PC-9 (cell line): Measurements from ENCODE around the gene TCTA. TPM values are rescaled to one million over a fixed set of nuclear protein-coding genes. Genes with fewer than 3 reads are reported as not detected.

ENCODE experiments used
- BruUV-seq: library from RNA; stranded (reverse); fragments of 400-500 nt; replicated peaks from 2 replicates; lab custom pipeline; 2021; lab: Mats Ljungman, UMichigan
- CTCF ChIA-PET: fragments of 300-600 bp; sonication (Branson Sonifier 250); formaldehyde crosslinking; loops from one replicate; lab custom pipeline; 2022; ENCODE audit warnings: antibody characterized with exemption; lab: Charles Lee
- POLR2A ChIA-PET: fragments of 300-600 bp; sonication (Branson Sonifier 250); formaldehyde crosslinking; loops from one replicate; lab custom pipeline; 2022; ENCODE audit warnings: antibody characterized with exemption; ENCODE audit not compliant: unreplicated experiment; lab: Charles Lee
- DNase-seq, 2 experiments: peaks; one replicate each; pipeline versions ENCODE4 v3.0.0 to v3.0.0-alpha.2; 2015 to 2022; ENCODE audit warnings: mixed read lengths in 1 of 2
- H2AFZ ChIP-seq: fragments of 200-600 bp; sonication (generic); 2 replicates; pipeline ENCODE4 v1.8.1; 2017; ENCODE audit warnings: antibody characterized with exemption
- H3F3A ChIP-seq: fragments of 200-600 bp; sonication (generic); 2 replicates; pipeline ENCODE4 v1.8.1; 2017; ENCODE audit warnings: antibody characterized with exemption, mild to moderate bottlenecking, low read depth; ENCODE audit not compliant: insufficient read depth
- H3K27ac ChIP-seq: fragments of 200-600 bp; sonication (generic); 2 replicates; pipeline ENCODE4 v1.6.1; 2016; ENCODE audit warnings: mixed run types
- H3K27me3 ChIP-seq: fragments of 200-600 bp; sonication (generic); 2 replicates; pipeline ENCODE4 v1.6.1; 2016; ENCODE audit warnings: low read depth, mixed run types; ENCODE audit not compliant: insufficient read depth
- H3K36me3 ChIP-seq: fragments of 200-600 bp; sonication (generic); 2 replicates; pipeline ENCODE4 v1.6.1; 2016; ENCODE audit warnings: low read depth, mixed run types
- H3K4me1 ChIP-seq: fragments of 200-600 bp; sonication (generic); replicated peaks from 2 replicates; pipeline ENCODE4 v1.6.1; 2016; ENCODE audit warnings: mixed run types; ENCODE audit not compliant: insufficient read depth
- H3K4me2 ChIP-seq: fragments of 200-600 bp; sonication (generic); 2 replicates; pipeline ENCODE4 v1.6.1; 2017; ENCODE audit warnings: mixed run types
- H3K4me3 ChIP-seq: fragments of 200-600 bp; sonication (generic); 2 replicates; pipeline ENCODE4 v1.6.1; 2016; ENCODE audit warnings: mixed run types
- H3K79me2 ChIP-seq: fragments of 200-600 bp; sonication (generic); 2 replicates; pipeline ENCODE4 v1.6.1; 2017; ENCODE audit warnings: low read depth, mixed run types
- H3K9me2 ChIP-seq: fragments of 200-600 bp; sonication (generic); 2 replicates; pipeline ENCODE4 v1.8.1; 2017; ENCODE audit warnings: mild to moderate bottlenecking; ENCODE audit not compliant: insufficient read depth
- H3K9me3 ChIP-seq: fragments of 200-600 bp; sonication (generic); 2 replicates; pipeline ENCODE4 v1.8.1; 2016; ENCODE audit warnings: low read depth; ENCODE audit not compliant: insufficient read depth
- H4K20me1 ChIP-seq: fragments of 200-600 bp; sonication (generic); 2 replicates; pipeline ENCODE4 v1.8.1; 2017; ENCODE audit not compliant: insufficient read depth
- EZH2 ChIP-seq: fragments of 200-600 bp; sonication (generic); IDR thresholded peaks from 2 replicates; pipeline ENCODE4 v1.8.0; 2017; ENCODE audit warnings: antibody characterized with exemption, low read depth
- intact Hi-C: fragments of 100-400 bp; cut with micrococcal nuclease; formaldehyde crosslinking; loops from one replicate; pipeline ENCODE4 v1.10.0; 2022; ENCODE audit not compliant: unreplicated experiment
- total RNA-seq: library from RNA; stranded (reverse); gene quantifications from 2 replicates; pipeline ENCODE4 v1.2.3, GENCODE V29; 2021
- TF ChIP-seq, protein P1 (sequence below): fragments of 200-600 bp; sonication (generic); conservative IDR thresholded peaks from 2 replicates; pipeline ENCODE4 v1.6.1; 2017; ENCODE audit warnings: mixed run types, antibody characterized with exemption, mild to moderate bottlenecking, moderate library complexity

The TCTA gene
- total RNA-seq, 1 experiment from 2014 or later, result 17.2 TPM

DNA sequence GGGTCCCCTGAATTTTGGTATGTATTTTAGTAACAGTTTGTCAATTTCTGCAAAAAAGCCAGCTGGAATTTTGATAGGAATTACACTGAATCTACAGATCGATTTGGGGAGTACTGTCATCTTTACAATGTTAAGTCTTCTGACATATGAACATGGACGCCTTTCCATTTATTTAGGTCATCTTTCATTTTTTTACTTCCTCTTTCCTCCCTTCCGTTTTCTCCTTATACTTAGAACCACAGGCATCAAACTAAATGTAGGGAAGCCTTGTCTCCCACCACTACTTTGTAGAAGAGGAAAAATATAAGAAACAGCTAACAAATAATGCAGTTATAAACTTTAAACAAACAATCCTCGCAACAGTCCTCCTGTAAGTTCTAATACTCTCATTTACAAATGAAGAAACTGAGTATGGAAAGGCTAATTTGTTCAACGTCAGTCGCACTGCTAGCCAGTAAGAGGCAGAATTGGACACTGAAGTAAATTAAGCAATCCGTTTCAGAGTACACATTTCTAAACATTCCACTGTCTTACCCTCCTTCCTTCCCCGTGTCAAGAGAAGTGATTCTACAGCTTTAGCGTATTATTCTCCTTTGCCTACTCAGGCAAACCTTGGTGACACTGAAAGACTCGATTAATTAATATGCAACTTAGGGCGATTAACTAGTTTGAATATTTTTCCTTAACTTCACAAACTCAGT, 26.0 kb upstream of the TCTA start:
- ChIA-PET POLR2A (no interaction called here), CTCF (no interaction called here)
- Histone ChIP-seq H3K27ac (no peak overlapping the region), H3K36me3 (no peaks in the 10 kb centered on the region), H3K4me2 (no peak overlapping the region), H3K4me1 (no peaks in the 10 kb centered on the region), H3K79me2 (peaks cover 97% of the 10 kb centered on the region), H4K20me1 (peaks cover 65% of the 10 kb centered on the region), H3F3A (peaks cover 6% of the 10 kb centered on the region; the same call in 1 of the 2 replicates), H3K9me3 (no peaks in the 10 kb centered on the region), H3K9me2 (no peaks in the 10 kb centered on the region), H3K4me3 (no peak overlapping the region), H2AFZ (no peak overlapping the region), H3K27me3 (no peaks in the 10 kb centered on the region)
- intact Hi-C loops, result no loop called here
- no TSS peak for BruUV-seq
- no peak for DNase-seq
- no peak for TF ChIP-seq EZH2
- TF ChIP-seq, protein P1, sequence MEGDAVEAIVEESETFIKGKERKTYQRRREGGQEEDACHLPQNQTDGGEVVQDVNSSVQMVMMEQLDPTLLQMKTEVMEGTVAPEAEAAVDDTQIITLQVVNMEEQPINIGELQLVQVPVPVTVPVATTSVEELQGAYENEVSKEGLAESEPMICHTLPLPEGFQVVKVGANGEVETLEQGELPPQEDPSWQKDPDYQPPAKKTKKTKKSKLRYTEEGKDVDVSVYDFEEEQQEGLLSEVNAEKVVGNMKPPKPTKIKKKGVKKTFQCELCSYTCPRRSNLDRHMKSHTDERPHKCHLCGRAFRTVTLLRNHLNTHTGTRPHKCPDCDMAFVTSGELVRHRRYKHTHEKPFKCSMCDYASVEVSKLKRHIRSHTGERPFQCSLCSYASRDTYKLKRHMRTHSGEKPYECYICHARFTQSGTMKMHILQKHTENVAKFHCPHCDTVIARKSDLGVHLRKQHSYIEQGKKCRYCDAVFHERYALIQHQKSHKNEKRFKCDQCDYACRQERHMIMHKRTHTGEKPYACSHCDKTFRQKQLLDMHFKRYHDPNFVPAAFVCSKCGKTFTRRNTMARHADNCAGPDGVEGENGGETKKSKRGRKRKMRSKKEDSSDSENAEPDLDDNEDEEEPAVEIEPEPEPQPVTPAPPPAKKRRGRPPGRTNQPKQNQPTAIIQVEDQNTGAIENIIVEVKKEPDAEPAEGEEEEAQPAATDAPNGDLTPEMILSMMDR, result no peak

DNA sequence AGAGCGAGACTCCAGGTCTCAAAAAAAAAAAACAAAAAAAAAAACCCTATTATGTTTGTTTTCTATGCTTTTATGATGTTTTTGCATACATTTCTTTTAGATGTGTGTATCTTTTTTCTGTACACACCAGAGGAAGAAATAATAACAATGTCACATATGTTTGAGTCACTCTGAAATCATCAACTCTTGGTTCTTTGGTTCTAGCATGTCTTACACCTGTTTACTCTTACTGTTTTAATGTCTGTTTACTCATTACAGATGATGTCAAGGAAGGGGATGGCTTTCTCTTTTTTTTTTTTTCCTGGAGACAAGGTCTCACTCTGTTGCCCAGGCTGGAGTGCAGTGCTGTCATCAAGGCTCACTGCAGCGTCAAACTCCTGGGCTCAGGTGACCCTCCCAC, 24.5 kb upstream of the TCTA start:
- BruUV-seq, result no TSS peak
- H3K27me3 ChIP-seq, result no peaks in the 10 kb centered on the region

DNA sequence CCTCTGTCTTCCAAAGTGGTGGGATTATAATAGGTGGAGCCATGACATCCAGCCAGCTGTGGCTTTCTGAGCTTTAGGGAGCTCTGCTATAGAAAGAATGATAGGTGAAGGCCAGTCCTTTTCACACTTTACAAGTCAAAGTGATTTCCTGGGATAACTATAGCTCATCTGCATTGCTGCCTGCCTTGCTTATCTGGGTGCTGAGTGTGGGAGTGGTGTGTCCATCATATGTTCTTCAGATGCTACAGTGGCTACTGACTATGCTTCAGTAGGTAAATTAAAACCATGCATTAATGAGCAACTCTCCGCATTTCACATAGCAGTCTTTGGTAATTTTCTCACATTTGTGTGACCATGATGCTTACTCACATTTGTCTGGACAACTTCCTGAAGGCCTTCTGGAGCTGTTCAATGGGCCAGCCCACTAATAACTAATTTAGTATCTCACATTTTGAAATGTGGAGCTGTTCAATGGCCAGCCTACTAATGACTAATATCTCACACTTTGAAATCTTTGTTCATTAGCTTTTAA, 23.9 kb upstream of the TCTA start:
- H3K27ac ChIP-seq, result no peak overlapping the region
- ChIA-PET POLR2A (interaction anchor here (0.7 to 1.0 kb wide), 2 partner anchors 23 to 238 kb away, joined by 4 to 5 read pairs; partner anchors contain the start of gene RHOA), CTCF (no interaction called here)
- no peak overlapping the region for H3K4me3 ChIP-seq
- H3K27me3 ChIP-seq, result no peaks in the 10 kb centered on the region
- TF ChIP-seq EZH2, result no peak
- TF ChIP-seq, protein P1, result no peak
- H3K79me2 ChIP-seq, result peaks cover 98% of the 10 kb centered on the region
- H3K36me3 ChIP-seq, result no peaks in the 10 kb centered on the region
- H3K4me2 ChIP-seq, result no peak overlapping the region
- no peak for DNase-seq
- no peak overlapping the region for H2AFZ ChIP-seq
- BruUV-seq, result no TSS peak
- peaks cover 6% of the 10 kb centered on the region; the same call in 1 of the 2 replicates for H3F3A ChIP-seq
- no peaks in the 10 kb centered on the region for H3K9me3 ChIP-seq
- no peaks in the 10 kb centered on the region for H3K4me1 ChIP-seq
- H4K20me1 ChIP-seq, result peaks cover 61% of the 10 kb centered on the region
- no peaks in the 10 kb centered on the region for H3K9me2 ChIP-seq
- intact Hi-C loops, result no loop called here

More for the DNA sequence above, 24.5 kb upstream of the TCTA start:
- Histone ChIP-seq H3K27ac (no peak overlapping the region), H2AFZ (no peak overlapping the region), H3F3A (peaks cover 6% of the 10 kb centered on the region; the same call in 1 of the 2 replicates), H3K4me2 (no peak overlapping the region), H3K9me3 (no peaks in the 10 kb centered on the region), H3K4me3 (no peak overlapping the region), H3K36me3 (no peaks in the 10 kb centered on the region), H3K9me2 (no peaks in the 10 kb centered on the region), H4K20me1 (peaks cover 63% of the 10 kb centered on the region), H3K79me2 (peaks cover 98% of the 10 kb centered on the region), H3K4me1 (no peaks in the 10 kb centered on the region)
- POLR2A ChIA-PET, result no interaction called here
- TF ChIP-seq EZH2, result no peak
- TF ChIP-seq, protein P1, result no peak
- DNase-seq, result no peak
- intact Hi-C loops, result no loop called here
- CTCF ChIA-PET, result no interaction called here
